Small intestine (tissue), 7 donors: ENCODE results near the gene SMARCD2. TPM values are rescaled to one million over a fixed set of nuclear protein-coding genes. Genes with fewer than 3 reads are reported as not detected.
"Not testable (repeated sequence)": the region's sequence is repeated elsewhere in the genome, so short reads cannot be mapped to it uniquely, and the experiment has no call there.

Experiments
- DNase-seq, 2 donors: peaks; one replicate each; pipeline versions ENCODE4 v3.0.0 to v3.0.0-alpha.2; 2013
- FAIRE-seq: peaks from 2 replicates; lab custom pipeline; 2012; peaks lifted over from hg19 to GRCh38; lab: Jason Lieb, UNC
- H3K27ac ChIP-seq, 3 donors: one replicate each; pipeline ENCODE4 v1.5.1; 2013; ENCODE audit warnings: low read length in 2 of 3, mild to moderate bottlenecking in 2 of 3, control low read depth in 1 of 3, inconsistent platforms in 1 of 3, low read depth in 1 of 3, moderate library complexity in 1 of 3
- H3K27me3 ChIP-seq, 3 donors: one replicate each; pipeline ENCODE4 v1.6.1; 2013; ENCODE audit warnings: low read length in 3 of 3, inconsistent platforms in 1 of 3; ENCODE audit not compliant: control insufficient read depth in 3 of 3, insufficient read depth in 3 of 3
- H3K36me3 ChIP-seq, 3 donors: one replicate each; pipeline ENCODE4 v1.6.1; 2013; ENCODE audit warnings: low read length in 3 of 3, inconsistent platforms in 1 of 3, low read depth in 1 of 3, mild to moderate bottlenecking in 1 of 3, moderate library complexity in 1 of 3; ENCODE audit not compliant: control insufficient read depth in 3 of 3, insufficient read depth in 2 of 3
- H3K4me1 ChIP-seq, 3 donors: one replicate each; pipeline ENCODE4 v1.6.1; 2013; ENCODE audit warnings: low read length in 2 of 3, inconsistent platforms in 1 of 3, low read depth in 1 of 3, mild to moderate bottlenecking in 1 of 3, moderate library complexity in 1 of 3; ENCODE audit not compliant: control insufficient read depth in 3 of 3, insufficient read depth in 2 of 3
- H3K4me3 ChIP-seq, 3 donors: one replicate each; pipeline ENCODE4 v1.5.1; 2013; ENCODE audit warnings: low read length in 3 of 3, control low read depth in 1 of 3, inconsistent platforms in 1 of 3, low read depth in 1 of 3, mild to moderate bottlenecking in 1 of 3, moderate library complexity in 1 of 3
- H3K9me3 ChIP-seq, 2 donors: one replicate each; pipeline ENCODE4 v1.6.1; 2013; ENCODE audit warnings: low read depth in 1 of 2, low read length in 1 of 2; ENCODE audit not compliant: control insufficient read depth in 2 of 2, insufficient read depth in 1 of 2
- WGBS, 3 donors: extraction: QIAGEN DNeasy Blood & Tissue Kit; methylation state at CpG; one replicate each; pipeline ENCODE4 v1.1.7; 2013; 5-methylcytosine and 5-hydroxymethylcytosine counted together
- polyA plus RNA-seq, 4 donors: library from polyadenylated mRNA; stranded (reverse) in 3 of 4; unstranded in 1 of 4; fragments of 200-250 nt in 3 of 4; fragments of 120-200 nt in 1 of 4; gene quantifications; one replicate each; pipeline versions ENCODE4 v1.2.1 to v1.2.3, GENCODE V29; 2013
- donor health status: healthy with polysubstance abuse.
- donor health status: control.
- donor health status: control.
- donor health status: Bipolar disorder and iron deficiency.
- donor health status: healthy.

The SMARCD2 gene
- polyA plus RNA-seq, 4 donors = 44.0 to 95.3 (median 60.8) TPM

DNA sequence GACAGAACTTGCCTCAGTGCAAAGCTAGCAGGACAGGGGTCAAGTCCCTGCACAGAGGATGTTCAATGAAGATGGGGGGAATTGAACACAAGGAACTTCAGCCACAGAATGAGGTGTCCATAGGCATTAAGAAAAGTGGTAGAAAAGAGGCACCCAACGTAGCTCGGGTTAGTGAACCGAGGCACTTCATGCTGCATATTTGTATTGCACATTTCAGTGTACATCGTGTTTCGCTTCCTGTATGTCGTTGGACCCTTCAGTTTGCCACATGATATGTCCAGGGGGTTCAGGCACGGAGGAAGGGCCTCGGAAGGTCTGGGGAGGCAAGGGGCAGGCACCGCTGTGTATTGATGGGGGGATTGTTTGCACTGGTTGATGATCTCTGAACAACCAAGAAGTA is 35.9 kb upstream of the SMARCD2 start:
- H3K36me3 ChIP-seq, H3K27ac ChIP-seq, H3K4me3 ChIP-seq, H3K9me3 ChIP-seq, H3K4me1 ChIP-seq, H3K27me3 ChIP-seq, DNase-seq, FAIRE-seq: not testable (repeated sequence)
- 83 to 86% (median 85%) methylated on average over 9 of the region's 9 CpGs for WGBS, 3 donors

DNA sequence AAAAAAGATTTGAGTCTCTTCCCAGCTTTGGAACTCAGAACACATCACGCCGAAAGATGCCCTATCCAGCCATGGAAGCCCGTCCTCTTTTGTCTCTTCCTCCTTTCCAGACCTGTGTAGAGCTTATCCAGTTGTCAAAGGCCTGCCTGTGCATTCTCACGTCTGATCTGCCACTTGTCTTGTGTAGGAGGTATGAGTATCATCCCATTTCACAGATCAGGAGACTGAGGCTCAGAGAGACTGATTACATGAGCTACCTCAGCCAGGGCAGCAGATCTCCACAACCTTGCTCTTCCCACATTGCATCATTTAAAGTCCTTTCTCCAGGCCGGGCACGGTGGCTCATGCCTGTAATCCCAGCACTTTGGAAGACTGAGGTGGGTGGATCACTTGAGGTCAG is 32.2 kb upstream of the SMARCD2 start:
- WGBS, 3 donors = 81 to 86% (median 83%) methylated on average over 6 of the region's 6 CpGs
- H3K9me3 ChIP-seq, DNase-seq, H3K4me3 ChIP-seq, H3K27me3 ChIP-seq, H3K36me3 ChIP-seq, H3K27ac ChIP-seq, H3K4me1 ChIP-seq, FAIRE-seq: not testable (repeated sequence)

DNA sequence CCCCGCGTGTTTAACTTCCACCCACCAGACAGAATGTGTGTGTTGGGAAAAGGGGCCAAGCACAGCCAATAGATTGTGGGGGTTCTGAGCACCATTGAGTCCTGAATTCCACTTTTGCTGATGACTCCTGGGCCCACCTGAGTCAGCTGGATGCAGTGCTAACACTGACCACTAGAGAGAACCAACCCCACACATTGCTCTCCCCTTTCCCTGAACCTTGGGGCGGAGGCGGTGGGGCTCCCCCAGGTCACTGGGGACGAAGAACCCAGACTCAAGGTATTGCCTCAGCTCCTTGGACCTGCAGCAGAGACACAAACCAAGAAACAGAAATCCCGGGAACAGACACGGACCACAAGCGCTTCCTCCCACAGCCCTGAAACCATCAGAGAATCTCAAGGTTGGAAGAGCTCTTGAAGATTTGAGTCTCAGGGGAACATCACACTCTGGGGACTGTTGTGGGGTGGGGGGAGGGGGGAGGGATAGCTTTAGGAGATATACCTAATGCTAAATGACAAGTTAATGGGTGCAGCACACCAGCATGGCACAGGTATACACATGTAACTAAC is 31.7 kb upstream of the SMARCD2 start:
- not testable (repeated sequence) for H3K27ac ChIP-seq, H3K4me1 ChIP-seq, DNase-seq, H3K9me3 ChIP-seq, H3K4me3 ChIP-seq, FAIRE-seq, H3K27me3 ChIP-seq, H3K36me3 ChIP-seq
- 68 to 90% (median 73%) methylated on average over 6 of the region's 8 CpGs for WGBS, 3 donors

DNA sequence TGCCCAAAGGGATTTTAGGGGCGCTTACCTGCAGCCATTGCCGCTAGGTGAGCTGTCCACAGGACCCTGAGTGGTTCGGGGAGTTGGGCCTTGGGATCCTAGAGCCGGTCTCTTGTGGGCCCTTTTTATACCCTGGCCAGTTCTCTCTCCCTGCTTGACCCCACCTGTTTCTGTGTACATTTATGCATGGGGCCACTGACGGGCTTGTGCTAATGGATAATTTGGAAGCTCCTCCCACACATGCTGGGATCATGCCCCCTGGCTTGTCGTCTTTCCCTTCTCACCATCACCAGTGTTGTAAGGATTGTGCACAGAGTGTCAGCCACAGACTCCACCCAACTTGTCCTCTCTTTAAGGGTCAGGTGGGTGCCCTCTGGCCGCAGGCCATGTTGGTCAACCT is 31.1 kb upstream of the SMARCD2 start, which contains the start of gene CSH2:
Gene CSH2 (minus strand): TSS at position 101 of the 400 bp plus-strand sequence. CDS start 63 bp downstream, at position 38.
- FAIRE-seq, DNase-seq, H3K4me1 ChIP-seq, H3K4me3 ChIP-seq, H3K27ac ChIP-seq, H3K27me3 ChIP-seq, H3K36me3 ChIP-seq, H3K9me3 ChIP-seq: not testable (repeated sequence)
- WGBS, 3 donors = 77 to 85% (median 81%) methylated on average over 4 to 7 of the region's 7 CpGs

DNA sequence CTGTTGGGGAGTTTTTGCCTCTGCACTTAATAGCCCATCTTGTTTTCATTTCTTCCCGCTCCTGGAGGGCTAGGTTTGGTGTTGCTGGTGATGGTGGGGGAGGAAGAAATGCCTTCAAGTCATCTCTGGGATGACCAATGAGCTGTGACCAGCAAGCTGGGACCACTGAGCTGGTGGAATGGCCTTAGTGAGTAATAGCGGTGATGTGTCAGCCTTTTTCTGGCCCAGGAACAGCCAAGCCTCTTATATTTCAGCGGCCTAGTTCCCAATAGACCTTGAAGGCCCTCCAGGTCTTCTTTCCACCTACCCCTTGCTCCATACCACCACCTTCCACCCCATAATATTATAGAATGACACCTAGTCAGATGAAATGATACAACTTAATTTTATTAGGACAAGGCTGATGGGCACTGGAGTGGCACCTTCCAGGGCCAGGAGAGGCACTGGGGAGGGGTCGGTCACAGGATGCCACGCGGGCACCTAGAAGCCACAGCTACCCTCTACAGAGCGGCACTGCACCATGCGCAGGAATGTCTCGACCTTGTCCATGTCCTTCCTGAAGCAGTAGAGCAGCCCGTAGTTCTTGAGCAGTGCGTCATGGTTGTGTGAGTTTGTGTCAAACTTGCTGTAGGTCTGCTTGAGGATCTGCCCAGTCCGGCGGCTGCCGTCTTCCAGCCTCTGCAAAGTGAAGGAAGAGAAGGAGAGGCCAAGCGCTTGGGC is 29.3 kb upstream of the SMARCD2 start:
- WGBS, 3 donors = 91 to 96% (median 91%) methylated on average over 11 to 12 of the region's 15 CpGs
- H3K4me3 ChIP-seq, H3K27me3 ChIP-seq, H3K36me3 ChIP-seq, DNase-seq, H3K9me3 ChIP-seq, H3K27ac ChIP-seq, FAIRE-seq, H3K4me1 ChIP-seq: not testable (repeated sequence)

DNA sequence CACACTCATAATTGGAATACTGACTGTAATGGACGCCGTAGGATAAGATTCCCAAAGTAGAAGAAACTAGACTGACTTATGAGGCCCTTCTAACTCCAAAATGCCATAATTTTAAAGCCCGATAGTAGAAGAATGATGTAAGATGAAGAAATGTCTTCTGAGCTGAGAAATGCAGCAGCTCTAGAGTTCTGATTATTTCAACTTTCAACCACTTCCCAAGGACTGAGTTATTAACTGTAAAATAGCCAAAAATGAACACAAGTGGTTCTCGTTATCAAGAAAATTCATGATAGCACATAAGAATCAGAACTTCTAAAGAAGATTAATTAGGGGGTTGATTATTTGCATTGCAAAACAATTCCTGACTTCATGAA is 27.8 kb upstream of the SMARCD2 start:
- not testable (repeated sequence) for H3K4me1 ChIP-seq, H3K9me3 ChIP-seq, H3K4me3 ChIP-seq, DNase-seq, H3K27ac ChIP-seq, H3K27me3 ChIP-seq, FAIRE-seq, H3K36me3 ChIP-seq
- WGBS, 3 donors = 82 to 90% (median 83%) methylated on average over 4 of the region's 4 CpGs

DNA sequence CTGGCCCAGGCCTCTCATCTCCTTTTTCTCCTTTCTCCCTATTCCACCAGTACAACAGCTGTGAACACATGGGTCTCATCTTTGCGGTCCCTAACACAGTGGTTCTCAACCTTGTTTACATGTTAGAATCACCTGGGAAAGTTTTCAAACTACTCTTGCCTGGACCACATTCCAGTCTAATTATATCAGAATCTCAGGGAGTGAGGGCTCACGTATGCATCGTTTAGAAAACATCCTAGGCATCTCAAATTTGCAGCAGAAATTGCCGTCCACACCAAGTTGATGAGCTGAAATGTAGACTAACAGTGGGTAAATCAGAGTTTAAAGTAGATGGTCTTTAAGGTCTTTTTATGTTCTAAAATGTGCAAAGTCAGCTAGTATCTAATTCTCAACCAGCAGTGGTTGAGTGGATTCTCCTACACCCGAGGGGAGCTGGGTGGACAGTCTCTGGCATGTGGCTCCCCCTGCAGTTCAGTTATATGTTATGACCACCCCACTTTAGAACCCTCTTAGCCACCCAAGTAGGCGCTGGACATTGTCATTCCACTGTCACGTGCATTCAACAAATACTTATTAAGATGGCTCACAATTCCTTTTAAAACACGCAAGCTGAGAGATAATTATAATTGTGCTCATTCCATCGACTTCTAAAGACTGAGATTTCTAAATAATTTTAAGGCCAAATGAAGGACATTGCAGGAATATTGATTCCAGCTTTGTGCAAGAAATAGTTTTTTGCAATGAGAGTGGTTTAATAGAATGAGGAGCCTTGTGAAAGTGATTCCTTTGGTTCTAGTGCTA is 27.2 kb upstream of the SMARCD2 start:
- DNase-seq, H3K36me3 ChIP-seq, H3K4me1 ChIP-seq, FAIRE-seq, H3K27me3 ChIP-seq, H3K27ac ChIP-seq, H3K4me3 ChIP-seq, H3K9me3 ChIP-seq: not testable (repeated sequence)
- WGBS, 3 donors = 62 to 75% (median 72%) methylated on average over 9 of the region's 9 CpGs

DNA sequence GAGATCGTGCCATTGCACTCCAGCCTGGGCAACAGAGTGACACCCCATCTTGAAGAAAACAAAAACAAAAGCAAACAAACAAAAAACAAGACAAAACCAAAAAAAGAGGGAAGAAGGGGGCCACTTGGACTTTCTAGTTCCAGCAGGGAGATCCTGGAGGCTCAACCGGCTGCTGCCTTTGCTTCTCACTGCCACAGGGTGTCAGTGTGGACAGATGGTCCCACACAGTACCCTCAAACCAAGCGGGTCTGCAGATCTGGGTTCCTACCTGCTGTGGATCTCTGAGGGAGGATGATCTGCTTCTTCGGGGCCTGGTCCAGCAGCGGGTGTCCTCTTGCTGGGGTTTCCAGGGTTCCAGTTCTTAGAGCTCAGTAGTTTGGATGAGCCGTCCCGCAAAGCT is 24.1 kb upstream of the SMARCD2 start:
- not testable (repeated sequence) for H3K9me3 ChIP-seq, H3K27ac ChIP-seq, H3K4me3 ChIP-seq, FAIRE-seq, H3K27me3 ChIP-seq, H3K4me1 ChIP-seq, H3K36me3 ChIP-seq, DNase-seq
- 61 to 76% (median 76%) methylated on average over 5 to 7 of the region's 7 CpGs for WGBS, 3 donors
